WTC11 (cell line): ENCODE measurements around the gene BCS1L. TPM values are rescaled to one million over a fixed set of nuclear protein-coding genes. Genes with fewer than 3 reads are reported as not detected.
A peak's percentile ranks its signal among the peaks of the same experiment; 100 is the strongest.

ENCODE experiments used
- ATAC-seq: fragments of 200-7000 bp; cut with Tn5 transposase; 2 replicates; pipeline ENCODE4 v1.10.0; 2021; ENCODE audit warnings: mild to moderate bottlenecking, moderate library complexity
- CTCF ChIA-PET: fragments of 300-600 bp; sonication (Branson Sonifier 250); formaldehyde crosslinking; loops from one replicate; lab custom pipeline; 2021; ENCODE audit warnings: antibody characterized with exemption; lab: Charles Lee
- POLR2A ChIA-PET: fragments of 350-600 bp; sonication (Branson Sonifier 250); formaldehyde crosslinking; loops from one replicate; lab custom pipeline; 2021; ENCODE audit warnings: antibody characterized with exemption; lab: Charles Lee
- DNase-seq: peaks from one replicate; pipeline ENCODE4 v3.0.0; 2021; ENCODE audit warnings: low spot score
- H3K27ac Mint-ChIP-seq: 2 replicates; pipeline ENCODE4 v1.8.0; 2021; ENCODE audit warnings: mixed read lengths
- H3K27me3 Mint-ChIP-seq: 2 replicates; pipeline ENCODE4 v1.8.0; 2021; ENCODE audit warnings: low read depth, mild to moderate bottlenecking, moderate library complexity, mixed read lengths
- H3K36me3 Mint-ChIP-seq: 2 replicates; pipeline ENCODE4 v1.8.0; 2021; ENCODE audit warnings: mixed read lengths
- H3K4me1 Mint-ChIP-seq: 2 replicates; pipeline ENCODE4 v1.8.0; 2022; ENCODE audit warnings: mixed read lengths
- H3K4me3 Mint-ChIP-seq: 2 replicates; pipeline ENCODE4 v1.8.0; 2021; ENCODE audit warnings: mild to moderate bottlenecking, moderate library complexity, mixed read lengths
- H3K9me3 Mint-ChIP-seq: 2 replicates; pipeline ENCODE4 v1.8.0; 2021; ENCODE audit warnings: mixed read lengths
- ATF3 ChIP-seq: sonication (generic); formaldehyde crosslinking; conservative IDR thresholded peaks from 2 replicates; pipeline ENCODE4 v1.8.1; 2022; ENCODE audit warnings: mild to moderate bottlenecking, missing genetic modification reagents
- CBFB ChIP-seq: sonication (generic); formaldehyde crosslinking; IDR thresholded peaks from 2 replicates; pipeline ENCODE4 v1.8.1; 2022; ENCODE audit warnings: mild to moderate bottlenecking, low read depth, missing genetic modification reagents
- GABPB1 ChIP-seq: sonication (generic); formaldehyde crosslinking; IDR thresholded peaks from 2 replicates; pipeline ENCODE4 v1.8.1; 2023; ENCODE audit warnings: mild to moderate bottlenecking, missing genetic modification reagents
- NFATC4 ChIP-seq: fragments of 250-450 bp; sonication (Bioruptor Pico); IDR thresholded peaks from 2 replicates; pipeline ENCODE4 v1.9.0; 2021; ENCODE audit warnings: mild to moderate bottlenecking
- NFE2L1 ChIP-seq: sonication (generic); formaldehyde crosslinking; IDR thresholded peaks from 2 replicates; pipeline ENCODE4 v1.8.1; 2023; ENCODE audit warnings: missing genetic modification reagents
- SMAD3 ChIP-seq: sonication (generic); formaldehyde crosslinking; IDR thresholded peaks from 2 replicates; pipeline ENCODE4 v1.8.0; 2022; ENCODE audit warnings: missing genetic modification reagents, mild to moderate bottlenecking, borderline replicate concordance
- SOX15 ChIP-seq: fragments of 250-450 bp; sonication (Bioruptor Pico); IDR thresholded peaks from 2 replicates; pipeline ENCODE4 v1.9.0; 2021; ENCODE audit warnings: mild to moderate bottlenecking
- TCF7 ChIP-seq: sonication (generic); formaldehyde crosslinking; IDR thresholded peaks from 2 replicates; pipeline ENCODE4 v1.8.0; 2022; ENCODE audit warnings: mild to moderate bottlenecking, low read depth, missing genetic modification reagents, moderate library complexity
- ZNF317 ChIP-seq: sonication (generic); formaldehyde crosslinking; IDR thresholded peaks from 2 replicates; pipeline ENCODE4 v1.8.1; 2023; ENCODE audit warnings: low read depth, mild to moderate bottlenecking, moderate library complexity, missing genetic modification reagents, borderline replicate concordance
- ZSCAN18 ChIP-seq: fragments of 250-450 bp; sonication (Bioruptor Pico); IDR thresholded peaks from 2 replicates; pipeline ENCODE4 v2.1.2; 2022; ENCODE audit warnings: mild to moderate bottlenecking, moderate library complexity
- total RNA-seq: library from RNA; stranded (reverse); gene quantifications from 3 replicates; pipeline ENCODE4 v1.2.3, GENCODE V29; 2021
- TF ChIP-seq, protein P1 (sequence below): sonication (generic); formaldehyde crosslinking; IDR thresholded peaks from 2 replicates; pipeline ENCODE4 v1.8.1; 2022; ENCODE audit warnings: mild to moderate bottlenecking, missing genetic modification reagents, moderate library complexity, borderline replicate concordance
- TF ChIP-seq, protein P2 (sequence below): sonication (generic); formaldehyde crosslinking; IDR thresholded peaks from 2 replicates; pipeline ENCODE4 v1.8.1; 2022; ENCODE audit warnings: low read depth, mild to moderate bottlenecking, moderate library complexity, missing genetic modification reagents, borderline replicate concordance
- TF ChIP-seq, protein P3 (sequence below): sonication (generic); formaldehyde crosslinking; IDR thresholded peaks from 2 replicates; pipeline ENCODE4 v1.8.1; 2023; ENCODE audit warnings: mild to moderate bottlenecking, missing genetic modification reagents
- TF ChIP-seq, protein P4 (sequence below): fragments of 250-450 bp; sonication (Bioruptor Pico); IDR thresholded peaks from 2 replicates; pipeline ENCODE4 v1.9.0; 2021; ENCODE audit warnings: mild to moderate bottlenecking
- TF ChIP-seq, protein P5 (sequence below): sonication (generic); formaldehyde crosslinking; IDR thresholded peaks from 2 replicates; pipeline ENCODE4 v1.8.1; 2022; ENCODE audit warnings: missing genetic modification reagents, borderline replicate concordance

Gene BCS1L
- total RNA-seq, 1 experiment from 2014 or later, result 32.7 TPM

GRCh38 chr2:218618102-218618860 lies 41.2 kb upstream of the BCS1L start:
- Mint-ChIP-seq H3K27me3 (no peaks in the 10 kb centered on the region), H3K9me3 (no peaks in the 10 kb centered on the region), H3K4me3 (no peak overlapping the region), H3K36me3 (no peaks in the 10 kb centered on the region), H3K27ac (no peak overlapping the region), H3K4me1 (peaks cover 3% of the 10 kb centered on the region)
- POLR2A ChIA-PET, result no interaction called here
- DNase-seq (peak; percentile 22), ATAC-seq (peak; percentile 60)
- CTCF ChIA-PET, result interaction anchor here (0.6 to 3.6 kb wide), 2 partner anchors 11 to 325 kb away, joined by 5 to 13 read pairs; partner anchors contain the start of gene PLCD4
- no peak for TF ChIP-seq TCF7 (CRISPR knock-in tag)
- TF ChIP-seq CBFB (CRISPR knock-in tag), result no peak
- TF ChIP-seq GABPB1 (CRISPR knock-in tag), result no peak
- no peak for TF ChIP-seq ATF3 (CRISPR knock-in tag)
- no peak for TF ChIP-seq NFE2L1 (CRISPR knock-in tag)
- no peak for TF ChIP-seq SOX15 (CRISPR knock-in tag)
- no peak for TF ChIP-seq ZSCAN18 (CRISPR knock-in tag)
- no peak for TF ChIP-seq SMAD3 (CRISPR knock-in tag)
- TF ChIP-seq, protein P1, sequence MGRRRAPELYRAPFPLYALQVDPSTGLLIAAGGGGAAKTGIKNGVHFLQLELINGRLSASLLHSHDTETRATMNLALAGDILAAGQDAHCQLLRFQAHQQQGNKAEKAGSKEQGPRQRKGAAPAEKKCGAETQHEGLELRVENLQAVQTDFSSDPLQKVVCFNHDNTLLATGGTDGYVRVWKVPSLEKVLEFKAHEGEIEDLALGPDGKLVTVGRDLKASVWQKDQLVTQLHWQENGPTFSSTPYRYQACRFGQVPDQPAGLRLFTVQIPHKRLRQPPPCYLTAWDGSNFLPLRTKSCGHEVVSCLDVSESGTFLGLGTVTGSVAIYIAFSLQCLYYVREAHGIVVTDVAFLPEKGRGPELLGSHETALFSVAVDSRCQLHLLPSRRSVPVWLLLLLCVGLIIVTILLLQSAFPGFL, result no peak

DNA sequence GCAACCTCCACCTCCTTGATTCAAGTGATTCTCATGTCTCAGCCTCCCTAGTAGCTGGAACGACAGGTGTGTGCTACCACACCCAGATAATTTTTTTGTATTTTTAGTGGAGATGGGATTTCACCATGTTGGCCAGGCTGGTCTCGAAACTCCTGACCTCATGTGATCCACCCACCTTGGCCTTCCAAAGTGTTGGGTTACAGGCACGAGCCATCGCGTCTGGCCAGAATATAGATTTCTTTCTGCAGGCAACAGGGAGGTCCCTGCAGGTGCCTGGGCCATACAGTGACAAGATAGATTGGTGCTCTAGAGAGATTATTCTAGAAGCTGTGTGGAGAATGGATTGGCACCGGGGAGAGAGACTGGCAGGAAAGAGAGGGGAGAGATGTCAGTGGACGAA lies 38.5 kb upstream of the BCS1L start:
- H3K27ac Mint-ChIP-seq, result no peak overlapping the region
- no peak for ATAC-seq
- no peaks in the 10 kb centered on the region for H3K36me3 Mint-ChIP-seq
- no peak overlapping the region for H3K4me3 Mint-ChIP-seq
- DNase-seq, result no peak
- CTCF ChIA-PET, result no interaction called here
- POLR2A ChIA-PET, result interaction anchor here (0.6 kb wide), 1 partner anchor 36 kb away, joined by 3 read pairs; no protein-coding TSS in a partner anchor
- H3K4me1 Mint-ChIP-seq, result peaks cover 3% of the 10 kb centered on the region
- H3K9me3 Mint-ChIP-seq, result no peaks in the 10 kb centered on the region
- no peaks in the 10 kb centered on the region for H3K27me3 Mint-ChIP-seq
- TF ChIP-seq, protein P2, sequence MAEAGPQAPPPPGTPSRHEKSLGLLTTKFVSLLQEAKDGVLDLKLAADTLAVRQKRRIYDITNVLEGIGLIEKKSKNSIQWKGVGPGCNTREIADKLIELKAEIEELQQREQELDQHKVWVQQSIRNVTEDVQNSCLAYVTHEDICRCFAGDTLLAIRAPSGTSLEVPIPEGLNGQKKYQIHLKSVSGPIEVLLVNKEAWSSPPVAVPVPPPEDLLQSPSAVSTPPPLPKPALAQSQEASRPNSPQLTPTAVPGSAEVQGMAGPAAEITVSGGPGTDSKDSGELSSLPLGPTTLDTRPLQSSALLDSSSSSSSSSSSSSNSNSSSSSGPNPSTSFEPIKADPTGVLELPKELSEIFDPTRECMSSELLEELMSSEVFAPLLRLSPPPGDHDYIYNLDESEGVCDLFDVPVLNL, result no peak
- TF ChIP-seq, protein P3, sequence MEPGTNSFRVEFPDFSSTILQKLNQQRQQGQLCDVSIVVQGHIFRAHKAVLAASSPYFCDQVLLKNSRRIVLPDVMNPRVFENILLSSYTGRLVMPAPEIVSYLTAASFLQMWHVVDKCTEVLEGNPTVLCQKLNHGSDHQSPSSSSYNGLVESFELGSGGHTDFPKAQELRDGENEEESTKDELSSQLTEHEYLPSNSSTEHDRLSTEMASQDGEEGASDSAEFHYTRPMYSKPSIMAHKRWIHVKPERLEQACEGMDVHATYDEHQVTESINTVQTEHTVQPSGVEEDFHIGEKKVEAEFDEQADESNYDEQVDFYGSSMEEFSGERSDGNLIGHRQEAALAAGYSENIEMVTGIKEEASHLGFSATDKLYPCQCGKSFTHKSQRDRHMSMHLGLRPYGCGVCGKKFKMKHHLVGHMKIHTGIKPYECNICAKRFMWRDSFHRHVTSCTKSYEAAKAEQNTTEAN (CRISPR knock-in tag), result no peak
- no peak for TF ChIP-seq ZNF317 (CRISPR knock-in tag)
- TF ChIP-seq NFATC4 (CRISPR knock-in tag), result no peak
- TF ChIP-seq, protein P4, sequence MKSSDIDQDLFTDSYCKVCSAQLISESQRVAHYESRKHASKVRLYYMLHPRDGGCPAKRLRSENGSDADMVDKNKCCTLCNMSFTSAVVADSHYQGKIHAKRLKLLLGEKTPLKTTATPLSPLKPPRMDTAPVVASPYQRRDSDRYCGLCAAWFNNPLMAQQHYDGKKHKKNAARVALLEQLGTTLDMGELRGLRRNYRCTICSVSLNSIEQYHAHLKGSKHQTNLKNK, result no peak
- TF ChIP-seq, protein P5, sequence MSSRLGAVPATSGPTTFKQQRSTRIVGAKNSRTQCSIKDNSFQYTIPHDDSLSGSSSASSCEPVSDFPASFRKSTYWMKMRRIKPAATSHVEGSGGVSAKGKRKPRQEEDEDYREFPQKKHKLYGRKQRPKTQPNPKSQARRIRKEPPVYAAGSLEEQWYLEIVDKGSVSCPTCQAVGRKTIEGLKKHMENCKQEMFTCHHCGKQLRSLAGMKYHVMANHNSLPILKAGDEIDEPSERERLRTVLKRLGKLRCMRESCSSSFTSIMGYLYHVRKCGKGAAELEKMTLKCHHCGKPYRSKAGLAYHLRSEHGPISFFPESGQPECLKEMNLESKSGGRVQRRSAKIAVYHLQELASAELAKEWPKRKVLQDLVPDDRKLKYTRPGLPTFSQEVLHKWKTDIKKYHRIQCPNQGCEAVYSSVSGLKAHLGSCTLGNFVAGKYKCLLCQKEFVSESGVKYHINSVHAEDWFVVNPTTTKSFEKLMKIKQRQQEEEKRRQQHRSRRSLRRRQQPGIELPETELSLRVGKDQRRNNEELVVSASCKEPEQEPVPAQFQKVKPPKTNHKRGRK (CRISPR knock-in tag), result no peak
- TF ChIP-seq, all 79 proteins: peak for 0
